ENCODE results near the gene SGMS2. TPM values are rescaled to one million over a fixed set of nuclear protein-coding genes. Genes with fewer than 3 reads are reported as not detected.

The SGMS2 gene
- total and polyA plus RNA-seq, 2 donors from 2014 or later = 5.3 to 67.7 TPM

DNA sequence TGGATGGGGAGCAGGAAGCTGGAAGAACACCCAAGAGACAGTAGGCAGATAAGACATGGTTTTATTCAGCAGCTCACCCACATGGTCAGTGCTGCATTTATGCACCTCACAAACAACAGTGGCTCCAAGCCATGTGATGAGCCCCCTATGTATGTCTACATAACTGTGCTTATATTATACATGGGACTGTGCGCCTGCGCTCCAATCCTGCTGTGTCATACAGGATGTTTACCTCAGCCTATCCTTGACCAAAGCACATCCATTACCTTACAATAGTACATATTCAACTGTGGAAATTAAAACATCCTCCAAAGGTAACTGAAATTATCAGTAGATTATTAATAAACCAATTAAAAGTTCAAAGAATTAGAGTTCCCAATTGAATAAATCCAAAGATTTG lies 44.1 kb upstream of the SGMS2 start:
- no peak overlapping the region for H3K9ac ChIP-seq (ENCODE audit: low read length in 3 of 3)
- no peaks in the 10 kb centered on the region for H3K4me1 ChIP-seq (ENCODE audit: control insufficient read depth in 2 of 3, insufficient read depth in 2 of 3, low read depth in 1 of 3, low read length in 3 of 3)
- DNase-seq (peak in 2 of 5 donors; percentile 7 to 22), FAIRE-seq (no peak)
- peaks cover 0 to 5% (median 0%) of the 10 kb centered on the region in 3 donors for H3K9me3 ChIP-seq (ENCODE audit: control insufficient read depth in 2 of 3, insufficient read depth in 1 of 3, low read length in 3 of 3)
- H3K27me3 ChIP-seq (ENCODE audit: control insufficient read depth, insufficient read depth, low read length) = no peaks in the 10 kb centered on the region
- TF ChIP-seq CTCF (IDR thresholded peaks at IDR 0.05; ENCODE audit: borderline replicate concordance, extremely low read depth, insufficient read depth) = no peak
- intact Hi-C loops (cut with DNase I) = no loop called here
- H3K27ac ChIP-seq (ENCODE audit: low read depth in 2 of 2, low read length in 2 of 2) = no peak overlapping the region
- no peaks in the 10 kb centered on the region for H3K36me3 ChIP-seq (ENCODE audit: control insufficient read depth in 2 of 3, insufficient read depth in 3 of 3, low read length in 3 of 3)
- no peak overlapping the region for H3K4me3 ChIP-seq (ENCODE audit: low read length in 3 of 3)

DNA sequence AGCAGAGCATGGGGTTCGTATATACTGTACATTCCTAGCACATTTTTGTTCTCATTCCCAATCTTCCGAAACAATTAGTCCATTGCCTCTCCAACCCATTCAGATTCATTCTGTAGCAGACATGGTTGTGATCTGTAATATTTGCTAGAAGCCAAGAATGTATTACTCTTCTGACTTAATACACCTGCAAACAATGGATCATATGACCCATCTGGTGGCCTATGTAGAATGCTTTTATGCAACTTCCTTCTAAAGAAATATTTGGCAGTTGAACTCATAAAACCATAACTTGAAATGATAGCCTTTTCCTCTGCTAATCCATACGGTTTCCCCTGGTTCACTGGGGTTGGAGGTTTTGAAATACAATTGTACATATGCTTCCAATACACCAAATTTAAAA lies 32.8 kb upstream of the SGMS2 start:
- Histone ChIP-seq H3K27me3 (ENCODE audit: control insufficient read depth, insufficient read depth, low read length) (no peaks in the 10 kb centered on the region), H3K9me3 (ENCODE audit: control insufficient read depth in 2 of 3, insufficient read depth in 1 of 3, low read length in 3 of 3) (no peaks in the 10 kb centered on the region), H3K4me1 (ENCODE audit: control insufficient read depth in 2 of 3, insufficient read depth in 2 of 3, low read depth in 1 of 3, low read length in 3 of 3) (no peaks in the 10 kb centered on the region), H3K4me3 (ENCODE audit: low read length in 3 of 3) (no peak overlapping the region), H3K36me3 (ENCODE audit: control insufficient read depth in 2 of 3, insufficient read depth in 3 of 3, low read length in 3 of 3) (no peaks in the 10 kb centered on the region), H3K9ac (ENCODE audit: low read length in 3 of 3) (no peak overlapping the region), H3K27ac (ENCODE audit: low read depth in 2 of 2, low read length in 2 of 2) (no peak overlapping the region)
- TF ChIP-seq CTCF (IDR thresholded peaks at IDR 0.05; ENCODE audit: borderline replicate concordance, extremely low read depth, insufficient read depth) = no peak
- FAIRE-seq (no peak), DNase-seq (no peak)
- intact Hi-C loops (cut with DNase I) = no loop called here

GRCh38 chr4:107792711-107793110 lies 32.0 kb upstream of the SGMS2 start:
- no peak overlapping the region for H3K27ac ChIP-seq (ENCODE audit: low read depth in 2 of 2, low read length in 2 of 2)
- H3K9ac ChIP-seq (ENCODE audit: low read length in 3 of 3) = no peak overlapping the region
- FAIRE-seq (no peak), DNase-seq (no peak)
- intact Hi-C loops (cut with DNase I) = no loop called here
- TF ChIP-seq CTCF (IDR thresholded peaks at IDR 0.05; ENCODE audit: borderline replicate concordance, extremely low read depth, insufficient read depth) = no peak
- no peak overlapping the region for H3K4me3 ChIP-seq (ENCODE audit: low read length in 3 of 3)
- no peaks in the 10 kb centered on the region for H3K9me3 ChIP-seq (ENCODE audit: control insufficient read depth in 2 of 3, insufficient read depth in 1 of 3, low read length in 3 of 3)
- no peaks in the 10 kb centered on the region for H3K27me3 ChIP-seq (ENCODE audit: control insufficient read depth, insufficient read depth, low read length)
- no peaks in the 10 kb centered on the region for H3K36me3 ChIP-seq (ENCODE audit: control insufficient read depth in 2 of 3, insufficient read depth in 3 of 3, low read length in 3 of 3)
- H3K4me1 ChIP-seq (ENCODE audit: control insufficient read depth in 2 of 3, insufficient read depth in 2 of 3, low read depth in 1 of 3, low read length in 3 of 3) = no peaks in the 10 kb centered on the region

- Histone ChIP-seq H3K36me3 (ENCODE audit: control insufficient read depth in 2 of 3, insufficient read depth in 3 of 3, low read length in 3 of 3) (no peaks in the 10 kb centered on the region), H3K4me1 (ENCODE audit: control insufficient read depth in 2 of 3, insufficient read depth in 2 of 3, low read depth in 1 of 3, low read length in 3 of 3) (no peaks in the 10 kb centered on the region), H3K27me3 (ENCODE audit: control insufficient read depth, insufficient read depth, low read length) (no peaks in the 10 kb centered on the region), H3K9me3 (ENCODE audit: control insufficient read depth in 2 of 3, insufficient read depth in 1 of 3, low read length in 3 of 3) (no peaks in the 10 kb centered on the region), H3K9ac (ENCODE audit: low read length in 3 of 3) (no peak overlapping the region), H3K27ac (ENCODE audit: low read depth in 2 of 2, low read length in 2 of 2) (no peak overlapping the region), H3K4me3 (ENCODE audit: low read length in 3 of 3) (no peak overlapping the region)
- FAIRE-seq (no peak), DNase-seq (peak in 1 of 5 donors; percentile 7)
- intact Hi-C loops (cut with DNase I) = no loop called here
- TF ChIP-seq CTCF (IDR thresholded peaks at IDR 0.05; ENCODE audit: borderline replicate concordance, extremely low read depth, insufficient read depth) = no peak
These were observed 30.7 kb upstream of the SGMS2 start for GRCh38 chr4:107793996-107794395.
